ENCODE data around the gene KIF22. TPM values are rescaled to one million over a fixed set of nuclear protein-coding genes. Genes with fewer than 3 reads are reported as not detected.

Gene KIF22
- 10 to 100 TPM in 3 of 4 donors, 1 to 10 TPM in 1; 9.2 to 25.2 (median 13.1) TPM for total RNA-seq

DNA sequence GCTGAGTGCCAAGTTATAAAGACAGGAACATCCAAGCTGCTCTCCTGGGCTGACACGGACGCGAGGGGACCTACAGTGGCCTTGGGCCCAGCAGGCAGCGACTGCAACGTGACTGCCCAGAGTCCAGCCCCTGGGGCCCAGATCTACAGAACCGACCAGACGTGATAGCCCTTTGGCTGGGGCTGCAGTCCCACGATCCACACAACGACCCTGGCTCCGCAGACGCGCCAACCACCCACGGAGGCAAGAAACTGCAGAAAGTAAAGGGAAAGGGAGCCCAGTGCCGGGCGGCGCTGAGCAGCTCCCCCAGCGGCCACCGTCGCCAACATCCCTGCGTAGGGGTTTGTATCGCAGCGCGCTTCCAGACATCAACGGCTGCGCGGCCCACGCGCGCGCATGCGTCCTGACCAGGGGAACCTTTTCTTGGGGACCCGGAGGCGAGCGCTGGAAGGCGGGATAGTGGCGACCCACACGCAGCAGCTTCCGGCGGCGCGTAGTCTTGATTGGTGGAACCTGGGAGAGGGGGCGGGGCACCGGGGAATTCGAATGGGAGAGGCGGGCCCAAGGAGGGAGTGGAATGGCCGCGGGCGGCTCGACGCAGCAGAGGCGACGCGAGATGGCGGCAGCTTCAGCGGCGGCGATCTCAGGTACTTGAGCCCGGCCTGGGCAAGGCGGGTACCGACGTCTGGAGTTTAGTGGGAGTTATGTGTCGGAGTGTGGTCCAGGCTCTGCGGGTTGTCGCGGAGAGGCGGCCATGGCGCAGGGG lies at the start of gene KIF22:
TSS of gene KIF22 (plus strand) at position 569 of the 766 bp plus-strand sequence. CDS start at position 578, 9 bp downstream.
- DNase-seq (ENCODE audit: low spot score): peak; percentile 96
- TF ChIP-seq CTCF (IDR thresholded peaks at IDR 0.05): peak in 2 of 3 donors; percentile 21 to 44
- peak; percentile 99 for ATAC-seq (ENCODE audit: low FRiP score)

- DNase-seq (ENCODE audit: low spot score) (no peak), ATAC-seq (ENCODE audit: low FRiP score) (no peak)
- TF ChIP-seq CTCF (IDR thresholded peaks at IDR 0.05): no peak
Observed at GRCh38 chr16:29742683-29743275, 47.8 kb upstream of the KIF22 start.

DNA sequence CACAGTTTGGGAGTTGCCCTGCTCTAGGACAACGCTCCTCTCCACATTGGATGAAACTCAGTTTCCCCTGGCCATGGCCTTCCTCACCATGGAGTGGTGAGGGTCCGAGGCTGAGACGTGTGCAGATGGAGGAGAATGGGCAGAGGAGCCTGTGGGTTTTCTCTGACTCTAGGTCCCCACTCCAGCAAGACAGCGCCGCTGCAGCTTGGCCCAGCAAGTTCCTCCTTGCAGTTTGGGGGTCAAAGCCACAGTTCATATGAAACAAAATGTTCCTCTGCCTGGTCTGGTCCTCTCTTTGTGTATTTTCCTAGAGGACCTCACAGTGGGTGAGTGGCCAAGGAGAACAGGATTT lies 47.1 kb upstream of the KIF22 start:
- DNase-seq (ENCODE audit: low spot score) (no peak), ATAC-seq (ENCODE audit: low FRiP score) (no peak)
- TF ChIP-seq CTCF (IDR thresholded peaks at IDR 0.05): no peak

DNA sequence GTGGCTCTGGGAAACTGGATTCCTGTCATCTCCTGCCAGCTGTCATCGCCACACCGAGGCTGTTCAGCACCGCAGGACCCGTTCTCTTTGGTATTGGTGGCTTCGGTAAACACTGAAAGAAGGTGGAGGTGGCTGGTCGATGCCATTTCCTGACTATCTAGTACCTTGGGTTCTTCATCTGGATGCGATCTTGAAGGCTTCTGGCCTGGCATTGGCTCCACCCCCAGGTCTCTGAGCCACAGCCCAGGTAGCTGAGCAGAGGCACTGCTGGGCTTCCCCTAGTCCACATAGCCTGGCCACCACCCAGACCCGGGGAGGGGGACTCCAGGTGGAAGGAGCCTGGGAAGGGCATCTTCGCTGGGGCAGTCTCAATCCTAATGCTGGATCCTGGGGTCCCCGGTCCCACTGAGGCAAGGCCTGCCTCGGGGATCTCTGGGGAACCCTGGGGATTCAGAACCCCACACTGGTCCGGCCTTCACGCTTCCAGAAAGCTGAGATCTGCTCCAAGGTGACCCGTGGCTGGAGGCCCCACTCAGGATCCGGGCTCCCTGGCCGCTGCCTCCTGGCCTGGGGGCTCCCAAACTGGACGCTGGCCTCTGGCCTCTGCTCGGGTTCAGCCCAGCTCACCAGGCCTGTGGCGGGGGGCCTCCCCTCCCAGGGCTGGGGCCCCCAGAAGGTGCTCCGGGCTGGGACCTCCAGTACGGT lies 46.6 kb upstream of the KIF22 start:
- ATAC-seq (ENCODE audit: low FRiP score) (no peak), DNase-seq (ENCODE audit: low spot score) (no peak)
- no peak for TF ChIP-seq CTCF (IDR thresholded peaks at IDR 0.05)

DNA sequence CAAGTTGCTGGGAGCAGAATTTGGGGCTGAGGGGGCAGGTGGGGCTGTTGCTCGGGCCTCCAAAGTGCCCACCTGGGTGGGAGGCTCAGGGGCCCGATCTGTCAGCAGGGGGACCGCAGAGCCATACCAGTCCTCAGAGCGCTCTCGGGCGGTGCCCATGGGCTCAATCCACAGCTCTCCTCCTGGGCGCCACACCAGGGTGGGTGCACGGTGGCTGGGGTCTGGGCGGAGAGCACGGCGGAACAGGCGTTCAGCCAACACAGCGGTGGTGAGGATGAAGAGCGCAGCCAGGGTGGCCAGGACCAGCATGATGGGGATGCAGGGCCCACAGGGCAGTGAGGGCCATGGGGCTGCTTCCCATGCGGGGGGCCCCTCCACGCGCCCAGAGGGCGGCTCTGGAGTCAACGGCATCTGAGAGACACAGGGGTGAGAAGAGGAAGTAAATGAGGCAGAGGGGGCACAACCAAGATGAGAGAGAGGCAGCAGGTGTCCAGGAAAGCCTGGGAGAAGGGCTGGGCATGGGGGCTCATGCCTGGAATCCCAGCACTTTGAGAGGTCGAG lies 45.9 kb upstream of the KIF22 start:
- TF ChIP-seq CTCF (IDR thresholded peaks at IDR 0.05): no peak
- no peak for ATAC-seq (ENCODE audit: low FRiP score)
- no peak for DNase-seq (ENCODE audit: low spot score)

DNA sequence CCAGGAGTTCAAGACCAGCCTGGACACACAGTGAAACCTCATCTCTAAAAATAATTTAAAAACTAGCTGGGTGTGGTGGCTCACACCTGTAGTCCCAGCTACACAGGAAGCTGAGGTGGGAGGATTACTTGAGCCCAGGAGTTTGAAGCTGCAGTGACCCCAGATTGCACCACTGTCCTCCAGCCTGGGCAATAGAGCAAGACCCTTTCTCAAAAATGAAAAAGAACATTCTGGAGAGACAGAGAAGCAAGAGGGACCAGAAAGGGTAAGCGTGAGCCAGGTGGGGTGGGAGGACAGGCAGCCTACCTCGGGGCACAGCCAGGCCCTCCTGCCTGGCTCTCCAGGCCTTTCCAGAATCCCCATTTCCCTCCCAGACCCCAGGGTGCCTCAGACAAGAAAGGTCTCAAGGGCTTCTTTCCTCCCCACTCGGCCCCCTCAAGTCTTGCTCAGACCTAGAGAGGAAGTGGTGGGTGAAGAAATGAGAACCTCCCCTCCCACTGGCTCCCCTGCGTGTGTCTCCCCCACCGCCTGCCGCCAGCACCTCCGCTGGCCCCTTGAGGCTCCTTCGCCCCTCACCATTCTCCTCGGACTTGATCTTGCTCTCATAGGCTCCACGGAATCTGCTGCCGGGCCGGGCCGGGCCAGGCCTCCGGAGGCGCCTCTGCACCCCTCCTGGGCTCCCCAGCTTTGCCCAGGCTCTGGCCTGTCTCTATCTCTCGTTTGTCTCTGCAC lies 45.3 kb upstream of the KIF22 start:
- no peak for TF ChIP-seq CTCF (IDR thresholded peaks at IDR 0.05)
- no peak for ATAC-seq (ENCODE audit: low FRiP score)
- no peak for DNase-seq (ENCODE audit: low spot score)

All from omental fat pad (tissue), 4 donors.